GM18499 (cell line): ENCODE measurements around the gene LRRC3B.

ENCODE experiments used
- ATAC-seq: cut with Tn5 transposase; IDR thresholded peaks from one replicate; pipeline ENCODE4 v1.9.1; 2021; ENCODE audit warnings: moderate number of reproducible peaks; ENCODE audit not compliant: insufficient read depth, unreplicated experiment

Gene LRRC3B

DNA sequence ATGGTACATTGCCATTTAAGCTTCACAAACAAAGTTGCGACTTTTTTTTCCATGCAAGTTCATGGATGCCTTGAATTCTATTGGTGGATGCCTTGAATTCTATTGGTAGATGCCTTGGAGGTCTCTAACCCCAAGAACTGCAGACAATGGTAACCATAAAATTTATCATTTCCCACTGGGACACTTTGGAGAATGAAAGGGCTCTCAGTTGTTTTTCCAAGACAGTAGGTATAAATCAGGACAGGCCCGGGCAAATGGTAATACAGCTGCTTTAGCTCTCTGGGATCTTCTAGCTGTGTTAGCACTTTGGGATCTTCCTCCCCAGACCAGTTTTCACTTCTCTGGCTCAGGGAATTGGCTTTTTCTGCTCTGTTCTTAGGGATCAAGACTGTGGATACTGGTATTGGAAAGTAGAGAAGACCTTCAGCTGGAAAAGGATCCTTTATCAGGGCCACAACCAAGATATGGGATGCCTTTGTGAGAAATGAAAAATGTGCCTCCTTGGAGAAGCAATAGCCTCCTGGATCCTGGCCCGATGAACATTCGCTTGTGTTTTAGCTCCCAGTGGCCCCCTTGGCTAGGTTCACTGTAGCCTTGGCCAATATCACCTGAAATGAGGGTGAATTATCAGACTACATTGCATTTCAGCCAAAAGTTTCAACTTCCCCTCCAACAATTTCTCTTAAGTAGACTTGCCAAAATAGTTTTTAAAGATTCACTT, 8.3 kb downstream of the LRRC3B start:
- no peak for ATAC-seq

DNA sequence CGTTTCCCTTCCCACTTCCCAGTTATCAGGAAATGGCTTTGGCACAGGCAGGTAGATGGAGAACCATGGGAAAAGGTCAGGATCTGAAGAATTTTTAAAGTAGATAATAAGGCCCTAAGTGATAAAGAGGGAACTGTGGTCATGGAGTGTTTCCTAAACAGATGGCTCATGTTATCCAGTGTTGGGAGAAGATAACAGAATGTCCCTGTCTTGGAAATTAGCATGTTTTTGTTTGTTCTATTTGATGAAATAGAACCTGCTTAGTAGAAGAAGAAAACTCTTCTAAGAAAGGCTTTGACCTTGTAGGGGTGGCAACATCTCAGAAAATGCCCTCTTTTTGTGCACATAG, 8.8 kb downstream of the LRRC3B start:
- ATAC-seq: no peak

DNA sequence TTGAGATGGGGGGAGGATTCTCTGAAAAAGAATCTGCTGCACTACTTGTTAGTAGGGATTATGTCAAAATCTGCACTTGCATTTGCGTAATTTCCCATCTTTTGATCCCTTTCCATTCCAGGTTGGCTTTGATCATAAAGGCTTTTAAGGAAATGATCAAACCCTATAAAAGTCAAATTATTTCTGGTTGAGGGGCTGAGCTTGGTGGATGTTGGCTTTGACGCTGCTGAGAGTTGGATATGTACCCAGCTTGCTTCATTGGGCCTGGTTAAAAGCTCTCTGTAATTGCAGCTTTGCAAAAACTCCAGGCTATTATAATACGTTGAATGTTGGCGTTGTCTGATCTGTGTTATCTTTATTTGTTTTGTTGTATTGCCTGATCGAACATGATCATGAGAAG, 12.0 kb downstream of the LRRC3B start:
- no peak for ATAC-seq

DNA sequence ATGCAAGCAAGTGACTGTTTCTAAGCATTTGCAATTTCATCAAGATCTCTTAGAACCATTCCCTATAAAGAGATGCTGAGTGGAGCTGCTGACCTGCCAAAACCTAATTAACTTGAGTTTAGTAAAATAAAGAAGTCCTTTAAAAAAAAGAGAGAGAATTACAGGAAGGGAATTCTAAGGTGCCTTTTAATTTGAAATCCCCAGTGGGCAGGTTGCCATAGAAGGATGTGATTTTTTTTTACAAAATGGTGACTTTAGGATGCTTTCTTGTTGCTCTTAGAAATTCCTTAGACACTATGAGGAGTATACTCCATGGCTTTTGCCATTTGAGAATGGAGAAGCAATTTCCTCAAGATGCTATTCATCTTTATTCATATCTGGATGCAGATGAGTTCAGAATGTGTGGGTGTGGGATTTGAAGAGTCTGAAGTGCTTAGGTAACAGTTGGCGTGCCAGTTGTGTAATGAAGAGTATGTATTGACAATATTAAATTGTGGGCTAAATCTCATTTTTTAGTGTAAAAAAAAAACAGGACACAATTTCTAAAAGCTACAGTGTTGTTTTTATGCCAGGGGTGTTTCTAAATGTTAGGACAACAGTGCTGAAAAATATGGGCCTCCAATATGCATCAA, 13.6 kb downstream of the LRRC3B start:
- ATAC-seq: no peak

DNA sequence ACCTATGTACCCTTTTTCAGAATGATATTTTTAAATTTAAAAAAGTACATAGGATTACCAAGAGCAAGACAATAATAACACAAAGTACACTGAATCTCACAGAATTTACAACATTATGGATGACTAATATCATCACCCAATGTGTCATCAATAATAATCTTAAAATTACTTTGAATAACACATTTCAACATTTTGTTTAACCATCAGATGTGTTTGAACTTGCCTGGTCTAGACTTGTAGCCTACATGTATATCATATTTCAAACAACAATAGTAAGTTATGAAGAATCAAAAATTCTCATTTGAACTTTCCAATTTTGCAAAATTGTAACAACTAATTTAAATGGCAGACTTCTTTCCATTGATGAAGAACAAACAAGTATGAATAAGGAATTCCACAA, 15.1 kb downstream of the LRRC3B start:
- no peak for ATAC-seq

DNA sequence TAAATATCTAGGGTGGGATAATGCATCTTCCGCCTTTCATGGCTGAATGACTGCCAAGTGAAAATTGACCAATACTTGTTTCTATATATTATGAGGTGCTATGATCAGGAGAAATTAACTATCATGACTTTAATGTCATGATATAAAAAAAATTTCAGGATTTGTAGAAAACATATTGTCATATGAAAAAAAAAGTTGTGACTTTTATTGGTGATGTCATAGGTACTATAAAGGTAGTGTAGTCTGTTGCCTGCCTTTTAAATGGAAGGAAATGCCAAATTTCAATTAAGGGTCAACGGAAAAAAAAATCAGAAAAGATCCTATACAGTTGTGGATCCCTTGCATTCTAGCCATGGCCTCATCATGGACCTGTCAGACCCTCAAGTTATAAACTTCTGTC, 15.5 kb downstream of the LRRC3B start:
- no peak for ATAC-seq

DNA sequence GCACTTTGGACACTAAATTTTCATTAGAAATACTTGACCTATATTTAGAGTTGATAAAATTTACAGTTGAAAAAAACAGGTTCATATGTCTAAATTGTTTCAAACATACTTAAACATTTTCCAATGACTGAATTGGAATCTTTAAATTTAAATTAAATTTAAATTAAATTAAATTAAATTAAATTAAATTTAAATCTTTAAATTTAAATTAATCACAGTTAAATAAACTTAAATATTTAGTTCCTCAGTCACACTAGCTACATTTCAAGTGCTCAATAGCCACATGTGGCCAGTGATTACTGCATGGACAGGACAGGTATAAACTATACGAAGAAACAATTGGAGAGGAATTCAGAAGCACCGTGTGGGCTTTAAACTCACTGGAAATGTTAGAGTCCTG, 16.8 kb downstream of the LRRC3B start:
- no peak for ATAC-seq

DNA sequence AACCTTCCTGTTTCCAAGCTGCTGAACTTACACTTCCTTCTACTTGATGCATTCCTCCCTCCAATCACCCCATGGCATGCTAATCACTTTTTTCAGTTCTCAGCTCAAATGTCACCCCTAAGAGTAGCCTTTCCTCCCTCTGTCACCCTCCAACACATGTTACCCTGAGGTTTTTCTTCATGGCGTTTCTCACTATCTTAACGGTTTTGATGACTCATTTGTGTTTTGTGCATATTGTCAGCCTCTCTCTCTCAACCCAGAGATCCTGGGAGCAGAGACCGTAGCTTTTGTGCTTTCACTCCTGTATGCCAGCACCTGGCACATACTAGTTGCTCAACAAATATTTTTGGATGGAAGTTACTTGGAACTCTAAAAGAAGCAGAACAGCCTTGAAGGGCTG, 24.5 kb downstream of the LRRC3B start:
- no peak for ATAC-seq

DNA sequence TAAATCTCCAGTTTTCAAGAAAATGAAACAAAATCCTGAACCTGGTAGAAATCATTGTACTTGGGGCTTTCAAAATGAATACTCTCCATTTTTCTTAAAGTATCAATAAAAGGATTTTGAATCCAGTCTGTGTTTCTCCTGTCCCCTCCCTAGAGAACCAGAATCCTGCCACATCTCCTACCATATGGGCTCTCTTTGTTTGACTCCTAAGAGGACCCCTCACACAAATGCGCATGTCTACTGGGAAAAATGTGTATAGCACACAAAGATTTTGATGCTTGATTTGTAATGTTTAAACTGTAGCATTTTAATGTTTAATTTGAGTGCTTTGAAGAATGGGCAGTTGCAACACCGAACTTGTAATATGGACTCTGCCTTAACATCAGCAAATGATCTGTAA, 25.9 kb downstream of the LRRC3B start:
- ATAC-seq: no peak

DNA sequence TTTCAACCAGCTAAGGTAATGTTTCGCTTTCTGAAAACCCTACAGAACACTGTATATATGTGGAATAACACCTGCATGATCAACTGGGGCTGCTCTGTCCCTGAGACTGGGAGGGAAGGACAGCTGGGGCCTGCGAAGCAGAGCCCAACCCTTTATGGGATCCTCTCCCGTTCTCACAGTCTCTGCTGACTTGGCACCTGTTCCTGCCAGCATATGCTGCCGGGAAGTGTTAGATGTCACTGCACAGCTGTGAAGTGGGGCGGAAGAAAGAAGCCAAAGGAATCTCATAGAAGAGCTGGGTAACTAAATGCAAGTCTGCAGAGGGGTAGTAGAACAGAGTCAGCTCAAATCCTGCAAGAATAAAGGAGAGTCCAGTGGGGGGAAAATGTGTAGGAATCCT, 29.6 kb downstream of the LRRC3B start:
- no peak for ATAC-seq

DNA sequence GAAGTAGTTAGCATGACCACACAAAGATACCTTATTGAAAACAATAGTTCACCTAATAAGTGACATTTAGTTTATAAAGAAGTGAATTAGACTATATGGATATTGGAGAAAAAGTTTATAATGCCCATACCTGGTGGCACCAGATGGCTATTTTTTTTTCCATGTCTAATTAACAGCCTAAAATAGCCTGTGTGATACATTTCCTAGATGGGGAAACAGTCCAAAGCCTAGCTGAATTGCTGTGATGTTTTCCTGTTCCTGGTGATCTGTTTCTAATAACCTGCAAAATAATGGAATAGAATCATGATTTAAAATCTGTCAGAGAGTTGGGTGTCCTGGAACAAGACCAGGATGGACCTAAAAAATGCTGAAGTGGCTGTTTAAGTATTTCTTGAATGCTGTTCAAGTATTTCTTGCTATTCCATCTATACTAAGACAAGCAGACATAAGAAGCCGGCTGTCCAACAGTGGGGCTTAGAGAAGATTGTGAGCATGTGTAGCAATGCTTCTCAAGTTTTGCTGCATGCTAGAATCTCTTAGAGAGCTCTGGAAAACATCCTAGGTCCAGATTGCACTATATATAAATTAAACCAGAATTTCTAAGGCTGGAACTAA, 31.3 kb downstream of the LRRC3B start:
- ATAC-seq: no peak

DNA sequence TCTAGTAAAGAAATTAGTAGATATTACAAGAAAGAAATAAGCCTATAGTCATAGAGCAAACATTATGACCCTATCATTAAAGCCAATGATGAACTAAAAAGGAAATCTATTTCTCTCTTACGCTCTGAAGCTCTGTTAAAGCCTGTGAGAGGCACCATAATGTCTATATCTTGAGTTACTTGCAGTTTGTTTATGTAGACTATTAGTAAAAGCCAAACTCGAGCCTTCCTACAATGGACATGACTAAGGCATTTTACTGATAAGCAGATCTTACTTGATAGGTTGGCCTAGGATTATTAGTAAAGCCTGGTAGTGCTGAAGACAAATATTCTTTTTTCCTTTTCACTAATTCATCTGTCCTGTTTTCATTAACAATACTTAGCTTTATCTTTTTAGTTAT, 32.7 kb downstream of the LRRC3B start:
- no peak for ATAC-seq

DNA sequence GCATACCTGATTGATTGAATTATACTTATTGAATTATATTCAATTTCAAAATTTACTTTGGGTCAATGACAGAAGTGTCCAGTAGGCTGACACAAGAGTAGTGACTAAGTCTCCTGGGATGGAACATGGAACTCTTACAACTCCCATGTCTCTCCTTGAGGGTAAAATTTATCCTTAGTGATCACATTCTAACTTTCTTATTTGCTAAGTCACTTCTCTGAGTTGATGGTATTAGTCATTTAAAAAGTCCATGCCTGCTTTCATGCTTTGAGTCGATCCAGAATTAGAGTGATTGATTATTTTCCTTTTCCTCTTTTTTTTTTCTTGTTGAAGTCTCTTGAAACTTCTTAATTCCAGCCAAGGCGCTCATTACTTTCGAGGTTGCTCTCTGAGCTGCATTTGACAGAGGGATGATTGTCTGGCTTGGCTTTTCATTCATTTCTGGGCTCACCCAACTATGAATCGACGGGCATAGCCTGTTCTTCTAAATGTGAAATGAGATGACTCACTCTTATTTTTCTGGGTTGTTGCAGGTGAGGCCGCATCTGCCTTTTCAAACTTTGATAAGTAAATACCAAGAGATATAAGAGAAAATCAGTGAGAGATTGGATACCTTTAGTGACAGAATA, 34.9 kb downstream of the LRRC3B start:
- no peak for ATAC-seq

DNA sequence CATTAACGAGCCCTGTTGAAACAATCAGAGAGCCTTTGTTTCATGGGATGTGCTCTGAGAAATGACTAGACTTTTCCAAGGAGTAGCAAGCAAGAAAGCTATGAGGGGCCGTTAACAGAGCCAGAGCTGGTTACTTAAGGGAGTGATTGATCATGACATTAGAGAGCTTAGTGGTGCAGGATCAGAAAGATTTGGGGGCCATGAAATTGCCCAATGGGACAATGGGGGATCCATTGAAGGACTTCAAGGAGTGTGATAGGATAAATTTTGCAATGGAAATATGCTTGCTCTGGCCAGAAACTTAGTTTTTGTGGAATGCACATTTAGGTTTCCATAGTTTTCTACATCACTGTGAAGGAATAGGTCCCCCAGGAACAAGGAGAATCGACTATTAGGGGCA, 45.6 kb downstream of the LRRC3B start:
- ATAC-seq: no peak

DNA sequence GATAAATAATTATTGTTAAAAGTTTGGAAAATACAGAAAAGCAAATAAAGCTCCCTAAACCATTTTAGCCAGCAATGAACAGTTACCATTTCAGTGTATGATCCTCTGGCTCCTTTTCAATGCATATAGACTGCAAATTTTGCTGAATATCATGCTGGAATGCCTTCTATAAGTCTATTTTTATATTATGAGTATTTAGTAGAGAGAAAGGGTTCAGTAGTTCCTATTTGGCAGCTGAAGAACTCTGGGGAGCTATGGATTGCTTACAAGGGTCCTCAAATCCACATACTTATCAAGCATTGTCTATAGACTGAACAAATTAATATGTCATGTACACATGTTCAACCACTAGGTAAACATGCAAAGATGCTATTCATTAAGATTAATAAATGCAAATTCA, 46.1 kb downstream of the LRRC3B start:
- ATAC-seq: no peak

DNA sequence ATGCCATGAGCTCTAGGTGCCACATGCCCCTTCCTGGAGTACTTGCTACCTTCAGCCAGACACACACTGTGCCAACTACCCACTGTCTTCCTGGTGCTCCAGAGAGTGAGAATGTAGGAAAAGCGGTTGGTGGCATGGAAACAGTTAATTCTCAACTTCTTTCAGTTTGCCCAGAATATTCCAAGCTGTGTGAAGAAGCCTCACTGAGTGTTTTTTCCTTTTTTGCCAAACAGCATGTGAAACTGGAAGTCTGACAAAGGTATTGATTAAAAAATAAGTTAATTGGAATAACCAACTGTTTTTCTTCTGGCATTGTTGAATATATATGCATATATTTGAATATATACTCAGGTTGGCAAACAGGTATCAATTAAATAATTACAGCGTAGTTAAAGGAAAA, 52.8 kb downstream of the LRRC3B start:
- no peak for ATAC-seq

DNA sequence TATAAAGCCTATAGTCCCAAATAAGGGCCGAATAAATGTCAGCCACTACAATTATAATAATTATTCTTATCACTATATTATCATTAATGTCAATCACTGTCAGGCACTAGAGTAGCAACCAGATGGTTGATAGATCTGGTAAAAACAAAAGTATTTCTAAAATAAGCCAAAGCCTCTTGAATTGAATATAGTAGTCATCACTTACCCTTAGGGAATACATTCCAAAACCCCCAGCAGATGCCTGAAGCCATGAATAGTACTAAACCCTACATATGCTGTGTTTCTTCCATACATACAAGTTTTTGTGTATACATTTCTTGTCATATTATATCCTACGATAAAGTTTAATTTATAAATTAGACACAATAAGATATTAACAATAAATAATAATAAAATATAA, 59.1 kb downstream of the LRRC3B start:
- ATAC-seq: no peak

DNA sequence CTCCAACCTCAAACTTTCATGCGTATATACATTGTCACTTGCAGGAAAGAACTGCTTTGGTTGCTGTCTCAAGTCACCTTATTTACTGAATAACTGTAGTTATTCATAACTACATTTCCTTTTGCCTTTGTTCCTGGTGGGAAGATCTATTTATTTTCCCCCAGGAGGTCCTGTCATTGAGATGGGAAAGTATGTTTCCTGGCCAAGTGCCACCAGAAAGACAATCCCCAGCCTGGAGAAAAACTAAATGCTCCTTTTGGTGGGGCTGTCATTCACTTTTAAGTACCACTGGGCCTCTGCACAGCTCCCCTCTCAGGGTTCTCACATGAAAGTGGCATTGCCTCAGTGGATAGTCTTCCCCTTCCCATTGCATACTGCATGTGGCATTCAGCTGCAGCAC, 59.8 kb downstream of the LRRC3B start:
- no peak for ATAC-seq

DNA sequence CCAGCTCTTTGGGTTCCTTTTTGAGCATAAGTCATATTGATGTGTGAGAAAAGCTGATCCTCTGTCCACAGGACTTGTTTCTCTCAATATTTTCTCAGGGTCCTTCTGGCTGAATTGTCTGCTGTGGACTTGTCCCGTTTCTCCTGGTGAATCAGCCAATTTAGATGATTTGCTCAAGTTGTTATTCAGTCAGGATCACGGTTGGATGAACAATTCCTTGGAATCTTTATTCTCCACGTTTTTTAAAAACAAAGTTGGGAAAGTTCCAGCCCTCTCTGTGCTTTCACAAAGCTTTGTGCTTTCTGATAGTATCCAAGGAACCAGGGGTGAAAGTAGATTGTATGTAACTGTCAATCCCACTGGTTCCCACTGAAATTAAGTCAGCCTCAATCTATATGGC, 61.3 kb downstream of the LRRC3B start:
- no peak for ATAC-seq

DNA sequence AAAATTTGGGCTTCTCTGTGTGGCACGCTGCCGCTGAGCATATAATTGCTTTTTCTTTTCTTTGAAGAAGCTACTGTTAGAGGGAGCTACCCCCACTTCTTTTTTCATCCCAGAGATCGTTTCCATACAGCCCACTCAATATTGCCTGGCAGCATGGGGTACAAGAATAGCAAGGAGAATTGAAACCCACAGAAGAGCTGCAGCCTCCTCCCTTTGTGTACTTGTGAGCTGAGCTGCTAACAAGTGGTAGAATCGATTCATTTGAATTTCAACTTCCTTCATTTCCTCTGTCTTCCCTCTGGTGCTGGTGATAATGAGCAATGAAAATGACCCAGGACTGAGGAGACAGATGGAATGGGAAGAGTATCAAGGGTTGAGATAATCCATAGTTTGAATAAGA, 64.9 kb downstream of the LRRC3B start:
- ATAC-seq: no peak

DNA sequence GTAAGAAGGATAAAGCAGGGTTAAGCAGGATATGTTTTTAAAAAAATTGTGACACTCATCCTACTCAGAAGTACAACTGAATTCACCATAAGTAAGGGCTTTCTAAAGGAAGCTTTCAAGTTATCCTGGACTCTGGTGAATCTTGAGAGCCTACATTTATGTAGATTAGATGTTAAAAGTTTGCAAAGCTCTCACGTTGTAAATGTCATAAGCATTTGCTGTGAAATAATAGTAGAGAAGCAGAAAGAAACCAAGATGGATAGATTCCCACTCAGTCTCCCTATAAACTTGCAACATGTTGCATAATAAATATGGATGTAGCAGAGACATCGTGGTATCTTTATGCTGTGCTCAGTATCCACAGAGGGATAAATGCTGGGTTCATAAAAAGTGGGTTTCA, 77.0 kb downstream of the LRRC3B start:
- ATAC-seq: no peak

DNA sequence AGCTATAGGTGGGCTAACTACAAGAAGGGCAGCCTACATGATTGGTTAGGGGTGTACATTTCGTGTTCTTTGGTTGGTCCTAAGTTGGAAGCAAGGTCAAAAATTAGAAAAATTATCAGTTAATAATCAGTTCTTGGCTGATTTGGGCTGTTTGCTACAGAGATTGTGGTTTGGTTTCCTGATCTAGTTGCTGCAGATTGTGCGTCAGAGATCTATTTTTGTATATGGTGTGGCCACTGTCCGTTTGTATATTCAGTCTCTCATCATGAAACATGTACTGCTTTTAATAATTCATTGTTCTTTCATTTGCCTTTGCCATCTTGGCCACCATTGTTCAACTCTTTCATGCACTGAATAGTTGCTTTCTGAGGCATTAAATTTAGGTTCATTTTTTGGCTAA, 80.9 kb downstream of the LRRC3B start:
- ATAC-seq: no peak
